ENCODE measurements around the gene SNED1. TPM values are rescaled to one million over a fixed set of nuclear protein-coding genes. Genes with fewer than 3 reads are reported as not detected.
"Not testable (repeated sequence)": the region's sequence is repeated elsewhere in the genome, so short reads cannot be mapped to it uniquely, and the experiment has no call there.

The SNED1 gene
- total RNA-seq, 1 experiment from 2014 or later = not detected

- BruUV-seq (replicated peaks) = no TSS peak
- Histone ChIP-seq H3K4me1 (no peaks in the 10 kb centered on the region), H3K9me3 (no peaks in the 10 kb centered on the region), H3K4me3 (ENCODE audit: low read depth, low read length) (no peak overlapping the region), H3K36me3 (ENCODE audit: control insufficient read depth, insufficient read depth, low read length) (no peaks in the 10 kb centered on the region), H3K27me3 (replicated peaks; ENCODE audit: control insufficient read depth, insufficient read depth, low read length) (no peaks in the 10 kb centered on the region)
- no peaks in the 10 kb centered on the region for H3K4me1 Mint-ChIP-seq (ENCODE audit: low read depth, unreplicated experiment)
- DNase-seq = no peak
- H3K27me3 Mint-ChIP-seq (ENCODE audit: insufficient read depth, unreplicated experiment) = peaks cover 20% of the 10 kb centered on the region
- intact Hi-C loops (cut with micrococcal nuclease; ENCODE audit: unreplicated experiment) = no loop called here
- H3K9me3 Mint-ChIP-seq (ENCODE audit: unreplicated experiment) = peaks cover 9% of the 10 kb centered on the region
- no peaks in the 10 kb centered on the region for H3K36me3 Mint-ChIP-seq (ENCODE audit: insufficient read depth, unreplicated experiment)
- no peak for TF ChIP-seq CTCF (IDR thresholded peaks at IDR 0.05; ENCODE audit: insufficient read depth in 1 of 2, low read depth in 1 of 2, low read length in 1 of 2, severe bottlenecking in 1 of 2, unreplicated experiment in 1 of 2)
- POLR2A ChIA-PET = no interaction called here
- H3K4me3 Mint-ChIP-seq (ENCODE audit: unreplicated experiment) = no peak overlapping the region
- H3K27ac Mint-ChIP-seq (ENCODE audit: unreplicated experiment) = no peak overlapping the region
- CTCF ChIA-PET = no interaction called here
Observed at GRCh38 chr2:240972636-240973521, 25.5 kb upstream of the SNED1 start.

GRCh38 chr2:240974771-240975572 lies 23.4 kb upstream of the SNED1 start:
- H3K4me1 ChIP-seq = no peaks in the 10 kb centered on the region
- H3K36me3 ChIP-seq (ENCODE audit: control insufficient read depth, insufficient read depth, low read length) = no peaks in the 10 kb centered on the region
- no peak for TF ChIP-seq CTCF (IDR thresholded peaks at IDR 0.05; ENCODE audit: insufficient read depth in 1 of 2, low read depth in 1 of 2, low read length in 1 of 2, severe bottlenecking in 1 of 2, unreplicated experiment in 1 of 2)
- DNase-seq = no peak
- Mint-ChIP-seq H3K4me3 (ENCODE audit: unreplicated experiment) (no peak overlapping the region), H3K27ac (ENCODE audit: unreplicated experiment) (no peak overlapping the region), H3K36me3 (ENCODE audit: insufficient read depth, unreplicated experiment) (no peaks in the 10 kb centered on the region), H3K4me1 (ENCODE audit: low read depth, unreplicated experiment) (no peaks in the 10 kb centered on the region), H3K9me3 (ENCODE audit: unreplicated experiment) (peaks cover 7% of the 10 kb centered on the region), H3K27me3 (ENCODE audit: insufficient read depth, unreplicated experiment) (peaks cover 20% of the 10 kb centered on the region)
- no peaks in the 10 kb centered on the region for H3K9me3 ChIP-seq
- ChIA-PET POLR2A (no interaction called here), CTCF (interaction anchor here (0.6 kb wide), 1 partner anchor 327 kb away, joined by 5 read pairs; no protein-coding TSS in a partner anchor)
- no TSS peak for BruUV-seq (replicated peaks)
- H3K27me3 ChIP-seq (replicated peaks; ENCODE audit: control insufficient read depth, insufficient read depth, low read length) = no peaks in the 10 kb centered on the region
- intact Hi-C loops (cut with micrococcal nuclease; ENCODE audit: unreplicated experiment) = no loop called here
- no peak overlapping the region for H3K4me3 ChIP-seq (ENCODE audit: low read depth, low read length)

GRCh38 chr2:240975903-240976302 lies 22.5 kb upstream of the SNED1 start:
- H3K27ac Mint-ChIP-seq (ENCODE audit: unreplicated experiment); H3K36me3 ChIP-seq (ENCODE audit: control insufficient read depth, insufficient read depth, low read length); CTCF ChIA-PET; H3K4me3 ChIP-seq (ENCODE audit: low read depth, low read length); BruUV-seq (replicated peaks); H3K27me3 ChIP-seq (replicated peaks; ENCODE audit: control insufficient read depth, insufficient read depth, low read length); H3K9me3 Mint-ChIP-seq (ENCODE audit: unreplicated experiment); H3K4me1 ChIP-seq; H3K4me3 Mint-ChIP-seq (ENCODE audit: unreplicated experiment); DNase-seq; H3K36me3 Mint-ChIP-seq (ENCODE audit: insufficient read depth, unreplicated experiment); H3K4me1 Mint-ChIP-seq (ENCODE audit: low read depth, unreplicated experiment); intact Hi-C loops (cut with micrococcal nuclease; ENCODE audit: unreplicated experiment); POLR2A ChIA-PET; H3K9me3 ChIP-seq: not testable (repeated sequence)
- H3K27me3 Mint-ChIP-seq (ENCODE audit: insufficient read depth, unreplicated experiment) = peaks cover 16% of the 10 kb centered on the region
